Stimulated activated CD4-positive, alpha-beta T cell treated with anti-CD3 and anti-CD28 coated beads, TNF-alpha, amount 100 ng/mL, for 24 hours (primary cell): ENCODE data around the gene MVK.
A peak's percentile ranks its signal among the peaks of the same experiment; 100 is the strongest.
"Not testable (repeated sequence)": the region's sequence is repeated elsewhere in the genome, so short reads cannot be mapped to it uniquely, and the experiment has no call there.

Source experiments
- DNase-seq, 3 experiments: peaks; one replicate each; pipeline ENCODE4 v3.0.0-alpha.2; 2020; ENCODE audit warnings: low read depth in 3 of 3

The MVK gene

GRCh38 chr12:109589240-109589590, 15.6 kb downstream of the MVK start:
- no peak for DNase-seq

GRCh38 chr12:109589691-109590245, 16.2 kb downstream of the MVK start:
- DNase-seq = no peak

GRCh38 chr12:109590566-109590965, 17.0 kb downstream of the MVK start:
- DNase-seq = no peak

- DNase-seq = no peak
These were observed 17.4 kb downstream of the MVK start for GRCh38 chr12:109591041-109591440.

DNA sequence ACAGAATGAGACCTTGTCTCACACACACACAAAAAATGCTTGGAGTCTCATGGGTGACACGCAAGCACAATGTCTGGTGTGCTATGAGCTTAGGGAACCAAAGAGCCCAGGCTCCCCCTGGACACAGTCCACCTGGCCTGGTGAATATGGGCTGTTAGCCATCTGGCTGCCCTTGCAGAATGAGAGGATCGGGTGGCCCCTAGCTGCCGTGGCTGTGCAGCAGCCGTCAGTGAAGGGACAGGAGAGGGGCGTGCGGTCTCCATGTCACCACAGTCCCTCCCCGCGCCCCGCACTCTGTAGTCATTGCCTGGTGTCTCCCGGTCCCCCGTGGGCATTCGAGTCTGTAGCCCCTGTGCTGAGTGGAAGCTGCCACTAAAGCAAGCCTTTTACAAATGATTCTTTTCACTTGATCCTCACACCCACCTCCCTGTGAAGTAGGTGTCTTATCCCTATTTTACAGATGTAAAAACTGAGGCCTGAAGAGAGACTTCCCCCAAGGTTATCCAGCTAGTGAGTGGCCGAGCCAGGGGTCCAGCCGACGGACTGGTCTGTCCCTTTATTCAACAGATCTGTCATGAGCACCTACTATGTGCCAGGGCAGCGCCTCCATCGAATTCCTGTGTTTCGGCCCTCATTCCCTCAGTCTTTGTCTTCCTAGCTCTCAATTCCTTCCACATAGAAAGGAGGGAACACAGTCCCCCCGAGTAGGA, 18.8 kb downstream of the MVK start:
- DNase-seq = no peak

DNA sequence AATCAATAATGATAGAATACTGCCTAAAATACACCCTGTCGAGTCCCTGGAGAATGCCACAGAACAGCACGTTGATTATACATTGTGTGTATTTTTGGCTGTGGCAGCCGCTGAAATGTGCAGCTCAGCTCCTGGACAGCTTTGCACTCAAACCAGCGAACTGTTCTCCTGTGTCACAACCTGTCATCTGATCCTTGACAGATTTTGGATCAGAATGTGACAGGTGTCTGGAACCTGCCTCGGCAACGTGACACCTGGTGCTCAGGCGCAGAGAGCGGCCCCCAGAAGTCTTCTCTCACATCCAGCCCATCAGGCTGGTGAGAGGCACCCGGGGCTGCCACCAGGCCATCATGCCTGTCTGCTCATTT, 19.3 kb downstream of the MVK start:
- no peak for DNase-seq

DNA sequence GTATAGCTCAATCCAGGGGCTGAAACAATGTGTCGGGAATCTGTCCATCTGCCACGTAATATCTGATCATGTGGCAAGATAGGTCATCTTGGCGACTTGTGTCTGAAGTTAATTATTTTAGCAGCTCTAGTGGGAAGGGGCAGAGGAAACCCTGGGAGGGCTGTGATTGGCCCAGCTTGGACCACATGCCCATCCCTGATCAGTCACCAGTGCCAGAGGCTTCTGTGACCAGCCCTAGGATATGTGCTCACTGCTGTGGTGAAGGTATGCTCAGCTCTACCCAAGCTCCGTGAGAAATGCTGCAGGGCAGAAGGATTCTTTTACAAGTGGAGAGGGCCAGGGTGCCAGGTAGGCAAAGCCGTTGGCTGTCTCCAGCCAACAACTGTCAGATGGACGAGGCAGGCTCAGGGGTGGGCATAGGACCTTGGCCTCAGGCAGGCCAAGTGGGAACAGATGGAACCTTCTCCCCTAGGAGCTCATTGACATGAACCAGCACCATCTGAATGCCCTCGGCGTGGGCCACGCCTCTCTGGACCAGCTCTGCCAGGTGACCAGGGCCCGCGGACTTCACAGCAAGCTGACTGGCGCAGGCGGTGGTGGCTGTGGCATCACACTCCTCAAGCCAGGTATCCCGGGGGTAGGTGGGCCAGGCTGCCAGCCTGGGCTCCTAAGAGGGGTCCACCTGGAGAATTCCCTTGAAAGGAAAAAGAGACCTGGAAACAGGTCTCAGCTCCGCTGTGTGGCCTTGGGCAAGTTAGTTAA, 21.1 kb downstream of the MVK start:
- no peak for DNase-seq

DNA sequence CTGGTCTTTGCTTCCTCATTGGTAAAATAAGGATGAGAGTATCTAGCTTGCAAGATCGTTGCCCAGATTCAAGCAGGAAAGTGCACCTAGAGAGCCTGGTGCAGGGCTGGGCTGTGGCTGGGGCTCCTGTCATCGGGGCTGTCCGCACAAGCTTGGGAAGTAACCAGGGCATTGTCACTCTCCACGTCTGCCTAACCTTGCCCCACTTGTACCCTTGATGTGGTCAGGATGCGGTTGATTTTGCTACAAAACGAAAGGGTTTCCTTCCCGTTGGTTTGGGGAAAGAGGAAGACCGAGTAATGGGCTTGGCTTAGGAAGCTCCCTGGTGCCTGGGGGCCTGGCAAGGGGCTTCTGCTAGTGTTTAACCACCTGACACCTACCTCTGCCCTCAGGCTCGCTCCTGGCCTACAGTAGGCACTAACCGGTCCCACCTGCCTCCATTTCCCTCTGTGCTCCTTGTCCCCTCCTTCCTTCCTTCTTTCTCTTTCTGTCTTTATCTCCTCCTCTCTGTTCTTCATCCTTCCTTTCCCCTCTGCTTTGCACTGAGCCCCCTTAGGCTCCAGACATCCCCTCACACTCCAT, 21.8 kb downstream of the MVK start:
- DNase-seq = peak in 1 of 3 experiments; percentile 57

DNA sequence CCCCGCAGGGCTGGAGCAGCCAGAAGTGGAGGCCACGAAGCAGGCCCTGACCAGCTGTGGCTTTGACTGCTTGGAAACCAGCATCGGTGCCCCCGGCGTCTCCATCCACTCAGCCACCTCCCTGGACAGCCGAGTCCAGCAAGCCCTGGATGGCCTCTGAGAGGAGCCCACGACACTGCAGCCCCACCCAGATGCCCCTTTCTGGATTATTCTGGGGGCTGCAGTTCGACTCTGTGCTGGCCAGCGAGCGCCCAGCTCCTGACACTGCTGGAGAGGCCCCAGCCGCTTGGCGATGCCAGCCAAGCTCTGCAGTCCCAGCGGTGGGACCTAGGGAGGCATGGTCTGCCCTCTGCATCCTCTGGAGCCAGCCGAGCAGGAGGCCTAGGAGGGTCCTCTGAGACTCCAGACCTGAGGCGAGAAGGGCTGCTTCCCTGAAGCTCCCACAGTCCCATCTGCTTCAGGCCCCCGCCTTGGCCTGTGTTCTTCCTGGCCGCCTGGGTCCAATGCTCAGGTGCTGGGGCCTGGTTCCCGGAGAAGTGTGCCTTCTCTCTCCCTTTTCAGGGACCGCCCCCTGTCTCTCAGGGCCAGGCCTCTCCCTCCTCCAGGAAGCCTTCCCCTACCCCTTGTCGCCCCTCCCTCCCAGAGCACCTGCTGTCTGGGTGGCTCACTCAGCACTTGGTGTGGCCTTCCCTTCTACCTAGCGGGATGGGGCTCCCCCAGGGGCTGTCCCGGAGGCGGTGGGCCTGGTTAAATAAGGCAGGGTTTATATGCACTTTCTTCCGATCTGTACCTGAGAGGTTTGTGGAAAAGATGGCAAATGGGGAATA, 23.0 kb downstream of the MVK start:
- DNase-seq = no peak

GRCh38 chr12:109597414-109597794, 23.8 kb downstream of the MVK start:
- DNase-seq = no peak

GRCh38 chr12:109597795-109598427, 24.3 kb downstream of the MVK start:
- DNase-seq = peak; percentile 47 to 70 (median 49)

- no peak for DNase-seq
These were observed 24.8 kb downstream of the MVK start for GRCh38 chr12:109598428-109598854.

- no peak for DNase-seq
These were observed 25.5 kb downstream of the MVK start for GRCh38 chr12:109599087-109599486.

DNA sequence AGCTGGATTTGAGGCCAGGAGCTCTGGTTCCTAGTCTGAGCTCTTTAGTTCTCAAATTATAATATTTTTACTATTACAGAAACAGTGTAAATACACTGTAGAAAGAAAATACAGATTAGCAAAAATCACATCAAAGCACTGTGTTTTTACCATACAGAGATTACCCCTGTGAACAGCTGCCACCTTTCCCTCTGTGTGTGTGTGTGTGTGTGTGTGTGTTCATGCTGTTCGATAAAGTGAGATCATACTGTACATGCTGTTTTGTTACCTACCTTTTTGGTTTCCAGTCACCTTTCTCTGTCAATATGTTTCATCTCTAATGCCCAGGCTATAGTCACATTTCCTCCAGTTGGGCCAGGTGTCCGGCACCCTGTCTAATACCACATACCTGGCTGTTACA, 26.9 kb downstream of the MVK start:
- no peak for DNase-seq

- DNase-seq = no peak
These were observed 27.4 kb downstream of the MVK start for GRCh38 chr12:109600995-109601394.

DNA sequence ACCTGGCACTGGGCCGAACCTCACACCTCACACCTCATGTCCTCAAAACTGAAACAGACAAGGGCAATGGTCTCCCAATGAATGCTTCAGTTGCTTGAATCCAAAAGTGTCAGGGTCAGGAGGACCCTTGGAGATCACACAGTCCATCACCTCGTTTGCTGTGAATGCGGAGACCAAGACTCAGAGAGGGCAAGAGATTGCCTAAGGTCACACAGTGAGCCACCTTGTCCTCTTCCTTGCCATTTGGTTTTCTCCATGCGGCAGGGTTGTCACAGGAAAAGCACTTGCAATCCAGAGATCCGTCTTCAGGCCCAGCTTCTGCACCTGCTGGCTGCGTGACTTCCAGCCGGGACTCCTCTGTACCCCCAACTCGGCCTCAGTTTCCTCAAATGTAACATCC, 28.0 kb downstream of the MVK start:
- DNase-seq = no peak

DNA sequence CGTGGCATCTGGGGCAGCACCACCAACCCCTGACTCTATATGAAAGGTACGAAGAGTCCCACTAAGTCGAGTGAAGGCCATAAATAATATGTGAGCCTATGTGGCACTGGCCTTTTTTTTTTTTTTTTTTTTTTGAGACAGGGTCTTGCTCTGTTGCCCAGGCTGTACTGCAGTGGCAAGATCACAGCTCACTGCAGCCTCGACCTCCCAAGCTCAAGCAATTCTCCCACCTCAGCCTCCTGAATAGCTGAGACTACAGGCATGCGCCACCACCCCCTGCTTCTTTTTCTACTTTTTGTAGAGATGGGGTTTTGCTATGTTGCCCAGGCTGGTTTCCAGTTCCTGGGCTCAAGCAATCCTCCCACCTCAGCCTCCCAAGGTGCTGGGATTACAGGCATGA, 28.5 kb downstream of the MVK start:
- not testable (repeated sequence) for DNase-seq

- DNase-seq = no peak
These were observed 30.6 kb downstream of the MVK start for GRCh38 chr12:109604132-109604585.

- no peak for DNase-seq
These were observed 31.4 kb downstream of the MVK start for GRCh38 chr12:109605016-109605415.

GRCh38 chr12:109605599-109606228, 32.1 kb downstream of the MVK start:
- no peak for DNase-seq
